Lower lobe of right lung (tissue), 2 donors: ENCODE measurements around the gene GMDS. TPM values are rescaled to one million over a fixed set of nuclear protein-coding genes. Genes with fewer than 3 reads are reported as not detected.

ENCODE experiments used
- ATAC-seq, 2 donors: fragments of 200-7000 bp; cut with Tn5 transposase; one replicate each; pipeline ENCODE4 v1.9.1; 2020 to 2022; ENCODE audit warnings: mild to moderate bottlenecking in 2 of 2, moderate library complexity in 2 of 2
- DNase-seq: peaks from one replicate; pipeline ENCODE4 v3.0.0-alpha.2; 2020
- H3K27ac ChIP-seq: fragments of 200-600 bp; one replicate; pipeline ENCODE4 v1.8.0; 2022
- H3K27me3 ChIP-seq: fragments of 200-600 bp; one replicate; pipeline ENCODE4 v1.8.0; 2022; ENCODE audit warnings: low read depth
- H3K36me3 ChIP-seq: fragments of 200-600 bp; one replicate; pipeline ENCODE4 v1.8.0; 2022; ENCODE audit warnings: mild to moderate bottlenecking
- H3K4me1 ChIP-seq: fragments of 200-600 bp; one replicate; pipeline ENCODE4 v1.8.0; 2022
- H3K4me3 ChIP-seq: fragments of 200-600 bp; one replicate; pipeline ENCODE4 v1.8.0; 2022; ENCODE audit warnings: mild to moderate bottlenecking
- H3K9me3 ChIP-seq: fragments of 200-600 bp; one replicate; pipeline ENCODE4 v1.8.0; 2022
- intact Hi-C: fragments of 100-400 bp; cut with DNase I; formaldehyde crosslinking; loops from one replicate; pipeline ENCODE4 v1.11.0; 2022
- total RNA-seq: library from RNA; stranded (reverse); fragmentation: NEBNext Ultra II Directional; extraction: Animal tissue kit (Norgen Biotek cat#: 25700); gene quantifications from one replicate; pipeline ENCODE4 v1.2.1, GENCODE V29; 2021
- TF ChIP-seq, protein P1 (sequence below): fragments of 200-600 bp; IDR thresholded peaks from one replicate; pipeline ENCODE4 v1.8.0; 2022; ENCODE audit warnings: antibody characterized with exemption, mild to moderate bottlenecking
- donor health status: DM: no; HTN: yes; CAD: no; lungs with severe emphysema.

The GMDS gene
- total RNA-seq, 1 donor from 2014 or later: 12.7 TPM

DNA sequence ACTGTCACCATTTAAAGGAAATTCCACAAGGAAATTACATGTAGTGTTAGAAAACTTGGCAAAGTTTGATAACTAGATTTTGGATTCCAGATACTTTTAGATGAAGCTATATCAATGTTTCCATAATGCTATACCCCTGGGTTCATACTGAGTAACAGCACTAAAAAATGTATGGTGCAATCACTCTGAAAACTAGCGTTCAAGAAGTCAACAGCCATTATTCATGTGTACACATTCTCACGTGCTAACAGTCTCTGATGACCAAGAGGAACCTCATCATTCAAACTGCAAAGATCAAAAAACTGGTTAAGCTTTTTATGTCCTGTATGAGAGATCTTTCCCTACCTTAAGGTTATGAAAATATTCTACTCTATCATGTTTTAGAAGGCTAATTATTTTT, 197.6 kb downstream of the GMDS start:
- no peaks in the 10 kb centered on the region for H3K4me1 ChIP-seq
- DNase-seq (no peak), ATAC-seq (no peak)
- TF ChIP-seq, protein P1, sequence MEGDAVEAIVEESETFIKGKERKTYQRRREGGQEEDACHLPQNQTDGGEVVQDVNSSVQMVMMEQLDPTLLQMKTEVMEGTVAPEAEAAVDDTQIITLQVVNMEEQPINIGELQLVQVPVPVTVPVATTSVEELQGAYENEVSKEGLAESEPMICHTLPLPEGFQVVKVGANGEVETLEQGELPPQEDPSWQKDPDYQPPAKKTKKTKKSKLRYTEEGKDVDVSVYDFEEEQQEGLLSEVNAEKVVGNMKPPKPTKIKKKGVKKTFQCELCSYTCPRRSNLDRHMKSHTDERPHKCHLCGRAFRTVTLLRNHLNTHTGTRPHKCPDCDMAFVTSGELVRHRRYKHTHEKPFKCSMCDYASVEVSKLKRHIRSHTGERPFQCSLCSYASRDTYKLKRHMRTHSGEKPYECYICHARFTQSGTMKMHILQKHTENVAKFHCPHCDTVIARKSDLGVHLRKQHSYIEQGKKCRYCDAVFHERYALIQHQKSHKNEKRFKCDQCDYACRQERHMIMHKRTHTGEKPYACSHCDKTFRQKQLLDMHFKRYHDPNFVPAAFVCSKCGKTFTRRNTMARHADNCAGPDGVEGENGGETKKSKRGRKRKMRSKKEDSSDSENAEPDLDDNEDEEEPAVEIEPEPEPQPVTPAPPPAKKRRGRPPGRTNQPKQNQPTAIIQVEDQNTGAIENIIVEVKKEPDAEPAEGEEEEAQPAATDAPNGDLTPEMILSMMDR: no peak
- intact Hi-C loops: no loop called here
- no peaks in the 10 kb centered on the region for H3K27me3 ChIP-seq
- no peak overlapping the region for H3K4me3 ChIP-seq
- no peak overlapping the region for H3K27ac ChIP-seq
- no peaks in the 10 kb centered on the region for H3K36me3 ChIP-seq
- H3K9me3 ChIP-seq: no peaks in the 10 kb centered on the region

DNA sequence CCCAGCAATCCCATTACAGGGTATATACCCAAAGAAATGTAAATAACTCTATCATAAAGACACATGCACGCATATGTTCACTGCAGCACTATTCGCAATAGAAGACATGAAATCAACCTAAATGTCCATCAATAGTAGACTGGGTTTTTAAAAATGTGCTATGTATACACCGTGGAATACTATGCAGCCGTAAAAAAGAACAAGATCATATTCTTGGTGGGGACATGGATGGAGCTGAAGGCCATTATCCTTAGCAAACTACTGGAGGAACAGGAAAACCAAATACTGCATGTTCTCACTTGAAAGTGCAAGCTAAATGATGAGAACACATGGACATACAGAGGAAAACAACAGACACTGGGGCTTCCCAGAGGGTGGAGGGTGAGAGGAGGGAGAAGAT, 201.2 kb downstream of the GMDS start:
- Histone ChIP-seq H3K27ac (no peak overlapping the region), H3K9me3 (no peaks in the 10 kb centered on the region), H3K36me3 (no peaks in the 10 kb centered on the region), H3K4me3 (no peak overlapping the region), H3K27me3 (no peaks in the 10 kb centered on the region), H3K4me1 (no peaks in the 10 kb centered on the region)
- intact Hi-C loops: no loop called here
- ATAC-seq: no peak
- TF ChIP-seq, protein P1: no peak
- DNase-seq: no peak

DNA sequence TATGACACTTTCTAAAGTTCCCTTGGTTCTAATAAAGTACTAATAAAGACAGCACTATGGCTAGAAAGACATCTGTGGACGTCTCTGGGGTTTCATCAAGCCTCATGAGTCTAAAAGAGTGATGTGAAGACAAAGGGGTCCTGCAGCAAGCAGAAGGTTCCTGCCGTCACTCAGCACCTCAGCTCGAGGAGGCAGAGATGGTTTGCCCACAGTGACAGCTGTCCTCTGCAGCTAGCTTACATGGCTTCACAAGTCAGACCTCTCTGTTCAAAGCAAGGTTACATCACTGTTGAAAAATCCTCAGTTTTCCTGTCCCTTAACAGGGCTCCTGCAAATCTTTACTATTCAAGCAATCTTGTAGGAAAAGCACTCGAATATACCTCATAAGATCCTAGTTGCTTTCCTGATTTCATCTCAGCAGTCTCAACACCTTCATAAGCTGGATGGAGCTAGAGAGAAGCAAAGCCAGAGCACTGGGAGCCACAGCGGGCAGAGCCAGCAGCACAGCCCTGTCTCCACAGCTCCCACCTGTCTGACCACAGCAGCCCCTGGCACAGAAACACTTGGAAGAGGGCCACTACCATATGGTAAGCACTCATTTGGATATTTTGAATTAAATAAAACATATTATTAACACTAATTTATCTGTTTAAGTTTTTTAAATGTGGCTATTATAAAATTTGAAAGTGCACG, 202.3 kb downstream of the GMDS start:
- Histone ChIP-seq H3K4me1 (no peaks in the 10 kb centered on the region), H3K36me3 (no peaks in the 10 kb centered on the region), H3K4me3 (no peak overlapping the region), H3K9me3 (no peaks in the 10 kb centered on the region), H3K27ac (no peak overlapping the region), H3K27me3 (no peaks in the 10 kb centered on the region)
- DNase-seq (no peak), ATAC-seq (no peak)
- intact Hi-C loops: no loop called here
- TF ChIP-seq, protein P1: no peak

DNA sequence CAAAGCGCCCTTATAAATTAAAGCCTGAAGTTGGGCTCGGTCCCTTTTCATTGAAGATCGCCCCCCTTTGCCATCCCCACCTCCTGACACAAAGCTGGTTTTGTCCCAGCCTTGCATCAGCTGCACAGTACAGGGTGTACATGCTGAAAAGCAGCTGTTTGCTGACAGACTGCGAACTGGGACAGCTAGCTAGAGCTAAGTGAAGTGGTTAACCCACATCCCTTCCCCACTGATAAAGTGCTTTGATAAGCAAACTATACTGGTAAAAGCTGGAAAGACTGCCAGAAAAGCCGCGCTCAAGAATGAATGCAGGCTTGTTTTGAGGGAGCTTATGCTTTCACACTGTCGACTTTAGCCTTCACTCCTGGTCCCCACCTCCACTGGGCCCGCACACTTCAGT, 207.3 kb downstream of the GMDS start:
- H3K27ac ChIP-seq: no peak overlapping the region
- peak in 1 of 2 donors; percentile 44 for ATAC-seq
- H3K4me3 ChIP-seq: no peak overlapping the region
- H3K9me3 ChIP-seq: no peaks in the 10 kb centered on the region
- intact Hi-C loops: no loop called here
- TF ChIP-seq, protein P1: no peak
- H3K4me1 ChIP-seq: no peaks in the 10 kb centered on the region
- H3K27me3 ChIP-seq: no peaks in the 10 kb centered on the region
- no peaks in the 10 kb centered on the region for H3K36me3 ChIP-seq
- DNase-seq: no peak

DNA sequence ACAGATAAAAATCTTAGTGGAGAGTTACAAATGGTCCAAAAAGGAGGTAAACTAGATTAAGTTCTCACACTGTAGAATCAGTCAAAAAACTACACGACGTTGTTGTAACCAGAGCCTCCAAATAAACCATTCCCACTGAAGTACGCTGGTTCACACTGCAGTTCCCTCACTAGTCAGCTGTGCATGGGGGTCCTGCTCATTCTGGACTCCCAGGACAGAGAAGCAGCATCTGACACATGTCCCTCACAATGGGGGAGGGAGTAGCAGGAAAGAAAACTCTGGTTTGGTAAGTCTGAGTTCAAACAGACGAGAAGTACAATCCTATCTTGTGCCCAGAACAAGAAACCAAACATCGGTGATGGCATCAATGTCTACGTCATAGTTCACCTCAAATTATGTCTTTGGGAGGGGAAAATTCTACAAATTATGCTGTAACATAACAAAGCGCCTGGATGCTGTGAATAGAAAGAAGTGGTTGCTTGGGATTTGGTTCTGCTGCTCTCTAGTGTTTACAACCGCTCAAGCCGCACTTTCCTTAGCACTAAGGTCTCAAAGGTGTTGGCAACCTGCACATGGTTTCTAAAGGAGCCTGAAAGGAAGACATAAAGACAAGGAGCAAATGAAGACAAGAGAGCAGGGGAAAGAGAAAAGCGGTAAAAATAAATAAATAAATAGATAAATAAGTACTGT, 208.0 kb downstream of the GMDS start:
- Histone ChIP-seq H3K27ac (no peak overlapping the region), H3K4me3 (no peak overlapping the region), H3K36me3 (no peaks in the 10 kb centered on the region), H3K27me3 (no peaks in the 10 kb centered on the region), H3K9me3 (no peaks in the 10 kb centered on the region), H3K4me1 (no peaks in the 10 kb centered on the region)
- DNase-seq (no peak), ATAC-seq (no peak)
- TF ChIP-seq, protein P1: no peak
- intact Hi-C loops: no loop called here
